SK-N-SH treated with all-trans-retinoic acid at 6 μM for 48 hours (cell line): Measurements from ENCODE around the gene PSAP.

Experiments used
- ARNTL ChIP-seq: fragments of 450-650 bp; formaldehyde crosslinking; IDR thresholded peaks from 2 replicates; pipeline ENCODE4 v1.5.0; 2020; ENCODE audit warnings: low read depth, mild to moderate bottlenecking, moderate library complexity, borderline replicate concordance
- BACH2 ChIP-seq: fragments of 250-450 bp; sonication (Bioruptor Pico); IDR thresholded peaks from 2 replicates; pipeline ENCODE4 v1.9.0; 2021; ENCODE audit warnings: mild to moderate bottlenecking, borderline replicate concordance
- ISL1 ChIP-seq: fragments of 250-450 bp; sonication (Bioruptor Pico); IDR thresholded peaks from 2 replicates; pipeline ENCODE4 v2.1.2; 2022; ENCODE audit warnings: mild to moderate bottlenecking, moderate library complexity
- PATZ1 ChIP-seq: fragments of 250-450 bp; sonication (Bioruptor Pico); IDR thresholded peaks from 2 replicates; pipeline ENCODE4 v1.8.0; 2020; ENCODE audit warnings: mild to moderate bottlenecking, moderate library complexity, borderline replicate concordance
- PPARA ChIP-seq: fragments of 250-450 bp; sonication (Bioruptor Pico); IDR thresholded peaks from 2 replicates; pipeline ENCODE4 v1.5.0; 2020; ENCODE audit warnings: mild to moderate bottlenecking, borderline replicate concordance
- RARB ChIP-seq: fragments of 250-450 bp; sonication (Bioruptor Pico); IDR thresholded peaks from 2 replicates; pipeline ENCODE4 v1.8.0; 2021; ENCODE audit warnings: mild to moderate bottlenecking, moderate library complexity
- SNAI2 ChIP-seq: fragments of 250-450 bp; sonication (Bioruptor Pico); IDR thresholded peaks from 2 replicates; pipeline ENCODE4 v1.5.0; 2020; ENCODE audit warnings: mild to moderate bottlenecking, moderate library complexity
- TCF4 ChIP-seq: fragments of 250-450 bp; sonication (Bioruptor Pico); IDR thresholded peaks from 2 replicates; pipeline ENCODE4 v1.8.0; 2021; ENCODE audit warnings: mild to moderate bottlenecking, moderate library complexity, borderline replicate concordance
- ZNF565 ChIP-seq: fragments of 450-650 bp; formaldehyde crosslinking; conservative IDR thresholded peaks from 2 replicates; pipeline ENCODE4 v1.5.0; 2020; ENCODE audit warnings: low read depth, mild to moderate bottlenecking, moderate library complexity
- ZNF70 ChIP-seq: fragments of 450-650 bp; formaldehyde crosslinking; IDR thresholded peaks from 2 replicates; pipeline ENCODE4 v1.5.0; 2020; ENCODE audit warnings: mild to moderate bottlenecking, moderate library complexity
- TF ChIP-seq, protein P1 (sequence below): fragments of 250-450 bp; sonication (Bioruptor Pico); IDR thresholded peaks from 2 replicates; pipeline ENCODE4 v1.5.0; 2020; ENCODE audit warnings: mild to moderate bottlenecking, moderate library complexity
- TF ChIP-seq, protein P2 (sequence below): fragments of 250-450 bp; sonication (Bioruptor Pico); IDR thresholded peaks from 2 replicates; pipeline ENCODE4 v1.5.1; 2021; ENCODE audit warnings: mild to moderate bottlenecking, moderate library complexity

DNA sequence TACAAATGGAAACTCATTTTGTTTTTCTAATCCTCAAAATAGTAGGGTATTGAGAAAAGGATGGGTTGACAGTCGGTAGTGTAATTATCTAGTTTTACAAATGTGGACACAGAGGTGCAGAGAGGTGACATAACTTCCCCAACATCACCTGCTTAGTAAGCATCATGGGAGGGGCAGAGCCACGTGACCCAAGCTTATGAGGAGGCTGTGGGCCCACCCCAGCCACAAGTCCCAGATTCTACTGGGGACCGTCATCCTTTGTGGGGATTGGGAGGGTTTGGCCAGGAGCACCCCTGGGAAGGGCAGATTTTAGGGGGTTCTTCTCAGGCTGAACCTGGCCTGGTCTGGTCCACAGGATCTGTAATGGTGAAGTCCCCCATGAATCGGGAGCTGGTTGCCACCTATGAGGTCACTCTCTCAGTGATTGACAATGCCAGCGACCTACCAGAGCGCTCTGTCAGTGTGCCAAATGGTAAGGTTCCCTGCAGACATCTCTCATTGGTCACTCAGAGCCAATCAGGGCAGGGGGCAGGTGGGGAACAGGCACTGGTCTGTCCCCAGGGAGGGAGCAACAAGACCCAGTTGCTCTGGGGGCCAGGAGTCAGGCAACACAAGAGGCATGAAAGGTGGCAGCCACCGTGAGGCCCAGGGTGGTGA, 54.2 kb downstream of the PSAP start:
- TF ChIP-seq PATZ1 (CRISPR knock-in tag) (no peak), ZNF70 (CRISPR knock-in tag) (no peak), ZNF565 (CRISPR knock-in tag) (no peak), BACH2 (CRISPR knock-in tag) (no peak), SNAI2 (CRISPR knock-in tag) (no peak), ARNTL (CRISPR knock-in tag) (no peak), TCF4 (CRISPR knock-in tag) (no peak), RARB (CRISPR knock-in tag) (no peak), PPARA (CRISPR knock-in tag) (no peak), ISL1 (no peak)
- TF ChIP-seq, protein P1, sequence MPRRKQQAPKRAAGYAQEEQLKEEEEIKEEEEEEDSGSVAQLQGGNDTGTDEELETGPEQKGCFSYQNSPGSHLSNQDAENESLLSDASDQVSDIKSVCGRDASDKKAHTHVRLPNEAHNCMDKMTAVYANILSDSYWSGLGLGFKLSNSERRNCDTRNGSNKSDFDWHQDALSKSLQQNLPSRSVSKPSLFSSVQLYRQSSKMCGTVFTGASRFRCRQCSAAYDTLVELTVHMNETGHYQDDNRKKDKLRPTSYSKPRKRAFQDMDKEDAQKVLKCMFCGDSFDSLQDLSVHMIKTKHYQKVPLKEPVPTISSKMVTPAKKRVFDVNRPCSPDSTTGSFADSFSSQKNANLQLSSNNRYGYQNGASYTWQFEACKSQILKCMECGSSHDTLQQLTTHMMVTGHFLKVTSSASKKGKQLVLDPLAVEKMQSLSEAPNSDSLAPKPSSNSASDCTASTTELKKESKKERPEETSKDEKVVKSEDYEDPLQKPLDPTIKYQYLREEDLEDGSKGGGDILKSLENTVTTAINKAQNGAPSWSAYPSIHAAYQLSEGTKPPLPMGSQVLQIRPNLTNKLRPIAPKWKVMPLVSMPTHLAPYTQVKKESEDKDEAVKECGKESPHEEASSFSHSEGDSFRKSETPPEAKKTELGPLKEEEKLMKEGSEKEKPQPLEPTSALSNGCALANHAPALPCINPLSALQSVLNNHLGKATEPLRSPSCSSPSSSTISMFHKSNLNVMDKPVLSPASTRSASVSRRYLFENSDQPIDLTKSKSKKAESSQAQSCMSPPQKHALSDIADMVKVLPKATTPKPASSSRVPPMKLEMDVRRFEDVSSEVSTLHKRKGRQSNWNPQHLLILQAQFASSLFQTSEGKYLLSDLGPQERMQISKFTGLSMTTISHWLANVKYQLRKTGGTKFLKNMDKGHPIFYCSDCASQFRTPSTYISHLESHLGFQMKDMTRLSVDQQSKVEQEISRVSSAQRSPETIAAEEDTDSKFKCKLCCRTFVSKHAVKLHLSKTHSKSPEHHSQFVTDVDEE (CRISPR knock-in tag), result no peak
- TF ChIP-seq, protein P2, sequence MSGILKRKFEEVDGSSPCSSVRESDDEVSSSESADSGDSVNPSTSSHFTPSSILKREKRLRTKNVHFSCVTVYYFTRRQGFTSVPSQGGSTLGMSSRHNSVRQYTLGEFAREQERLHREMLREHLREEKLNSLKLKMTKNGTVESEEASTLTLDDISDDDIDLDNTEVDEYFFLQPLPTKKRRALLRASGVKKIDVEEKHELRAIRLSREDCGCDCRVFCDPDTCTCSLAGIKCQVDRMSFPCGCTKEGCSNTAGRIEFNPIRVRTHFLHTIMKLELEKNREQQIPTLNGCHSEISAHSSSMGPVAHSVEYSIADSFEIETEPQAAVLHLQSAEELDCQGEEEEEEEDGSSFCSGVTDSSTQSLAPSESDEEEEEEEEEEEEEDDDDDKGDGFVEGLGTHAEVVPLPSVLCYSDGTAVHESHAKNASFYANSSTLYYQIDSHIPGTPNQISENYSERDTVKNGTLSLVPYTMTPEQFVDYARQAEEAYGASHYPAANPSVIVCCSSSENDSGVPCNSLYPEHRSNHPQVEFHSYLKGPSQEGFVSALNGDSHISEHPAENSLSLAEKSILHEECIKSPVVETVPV, result no peak
